ENCODE results near the gene IPPK. TPM values are rescaled to one million over a fixed set of nuclear protein-coding genes. Genes with fewer than 3 reads are reported as not detected.
"Not testable (repeated sequence)": the region's sequence is repeated elsewhere in the genome, so short reads cannot be mapped to it uniquely, and the experiment has no call there.

Gene IPPK
- total and polyA plus RNA-seq, 4 experiments from 2014 or later, result 6.3 to 7.9 (median 7.3) TPM

DNA sequence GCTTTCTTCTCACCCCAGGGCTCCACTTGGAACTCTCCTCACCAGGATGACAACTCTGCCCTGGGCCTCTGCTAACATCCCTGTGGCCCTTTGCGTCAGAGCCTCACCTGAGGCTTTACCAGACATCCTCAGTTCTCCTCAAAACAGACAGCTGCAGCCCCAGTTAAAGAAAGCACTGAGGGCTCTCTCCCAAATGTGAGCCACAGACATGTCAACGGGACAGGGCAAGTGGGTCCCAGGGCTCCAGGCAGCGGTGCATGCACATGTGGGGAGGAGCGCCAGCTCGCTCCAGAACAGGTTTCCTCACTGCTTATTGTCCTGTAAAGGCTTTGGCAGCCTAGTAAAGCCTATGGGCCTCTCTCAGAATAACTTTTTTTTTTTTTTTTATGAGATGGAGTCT lies 37.3 kb downstream of the IPPK start:
- Mint-ChIP-seq H3K9me3 (no peaks in the 10 kb centered on the region), H3K36me3 (peaks cover 54 to 72% of the 10 kb centered on the region in 2 donors), H3K4me1 (peaks cover 0 to 4% (median 0%) of the 10 kb centered on the region in 4 donors), H3K4me3 (no peak overlapping the region), H3K27me3 (no peaks in the 10 kb centered on the region), H3K27ac (peak overlapping the region in 1 of 7 donors; percentile 18)
- no peak overlapping the region for H3K4me3 ChIP-seq (ENCODE audit: low read length in 2 of 2)
- ChIA-PET POLR2A (ENCODE audit: partially characterized antibody) (no interaction called here), CTCF (ENCODE audit: partially characterized antibody) (interaction anchor here (3.7 kb wide), 1 partner anchor 493 kb away, joined by 52 read pairs; no protein-coding TSS in a partner anchor)
- H3K36me3 ChIP-seq (ENCODE audit: insufficient read depth, low read length), result peaks cover 23% of the 10 kb centered on the region
- no peak overlapping the region for H3K27ac ChIP-seq (ENCODE audit: low read depth, low read length)
- intact Hi-C loops (cut with micrococcal nuclease), result no loop called here
- H3K4me1 ChIP-seq (ENCODE audit: insufficient read depth, low read length), result no peaks in the 10 kb centered on the region
- no peaks in the 10 kb centered on the region for H3K9me3 ChIP-seq (ENCODE audit: control insufficient read depth in 1 of 2, low read length in 2 of 2)
- DNase-seq, result no peak
- H3K27me3 ChIP-seq (ENCODE audit: insufficient read depth, low read length), result no peaks in the 10 kb centered on the region

DNA sequence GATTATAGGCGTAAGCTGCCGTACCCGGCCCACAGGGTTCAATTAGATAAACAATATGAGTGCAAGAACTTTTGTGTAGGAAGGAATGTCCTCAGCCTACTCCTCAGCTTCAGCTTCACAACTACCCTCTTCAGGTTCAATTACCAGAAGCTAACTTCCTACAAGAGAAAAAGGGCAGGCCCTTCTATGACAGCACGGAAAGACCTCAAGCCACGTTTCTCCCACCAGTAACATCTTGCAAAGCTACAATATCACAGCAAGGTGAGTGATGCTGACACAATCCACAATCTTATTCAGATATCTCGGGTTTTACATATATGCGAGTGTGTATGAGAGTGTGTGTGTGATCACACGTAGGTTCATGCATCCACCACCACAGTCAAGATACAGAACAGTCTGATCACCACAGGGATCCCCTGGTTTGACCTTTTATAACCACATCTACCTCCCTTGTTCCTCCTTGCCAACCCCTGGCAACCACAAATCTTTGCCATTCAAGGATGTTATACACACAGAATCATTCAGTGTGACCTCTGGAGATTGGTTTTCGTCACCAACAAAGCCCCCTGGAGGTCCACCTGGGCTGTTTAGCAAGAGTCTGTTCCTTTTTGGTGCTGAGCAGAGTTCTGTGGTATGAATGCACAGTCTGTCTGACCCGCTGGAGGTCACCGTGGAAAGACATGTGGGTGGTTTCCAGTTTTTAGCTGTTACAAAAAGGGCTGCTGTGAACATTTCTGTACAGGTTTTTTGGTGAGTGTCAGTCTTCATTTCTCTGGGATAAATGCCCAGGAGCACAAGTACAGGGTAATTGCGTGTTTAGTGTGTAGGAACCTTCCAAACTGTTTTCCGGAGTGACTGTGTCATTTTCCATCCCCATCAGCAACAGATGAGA lies 38.2 kb downstream of the IPPK start:
- intact Hi-C loops (cut with micrococcal nuclease), result no loop called here
- Mint-ChIP-seq H3K4me1 (peaks cover 0 to 8% (median 0%) of the 10 kb centered on the region in 4 donors), H3K27me3 (no peaks in the 10 kb centered on the region), H3K9me3 (no peaks in the 10 kb centered on the region), H3K4me3 (no peak overlapping the region), H3K36me3 (peaks cover 56 to 70% of the 10 kb centered on the region in 2 donors), H3K27ac (peak overlapping the region in 1 of 7 donors; percentile 50)
- H3K4me1 ChIP-seq (ENCODE audit: insufficient read depth, low read length), result no peaks in the 10 kb centered on the region
- no peak overlapping the region for H3K27ac ChIP-seq (ENCODE audit: low read depth, low read length)
- no peak for DNase-seq
- H3K4me3 ChIP-seq (ENCODE audit: low read length in 2 of 2), result no peak overlapping the region
- POLR2A ChIA-PET (ENCODE audit: partially characterized antibody), result no interaction called here
- peaks cover 18% of the 10 kb centered on the region for H3K36me3 ChIP-seq (ENCODE audit: insufficient read depth, low read length)
- no peaks in the 10 kb centered on the region for H3K27me3 ChIP-seq (ENCODE audit: insufficient read depth, low read length)
- no peaks in the 10 kb centered on the region for H3K9me3 ChIP-seq (ENCODE audit: control insufficient read depth in 1 of 2, low read length in 2 of 2)
- CTCF ChIA-PET (ENCODE audit: partially characterized antibody), result interaction anchor here (0.7 kb wide), 1 partner anchor 492 kb away, joined by 3 read pairs; no protein-coding TSS in a partner anchor

DNA sequence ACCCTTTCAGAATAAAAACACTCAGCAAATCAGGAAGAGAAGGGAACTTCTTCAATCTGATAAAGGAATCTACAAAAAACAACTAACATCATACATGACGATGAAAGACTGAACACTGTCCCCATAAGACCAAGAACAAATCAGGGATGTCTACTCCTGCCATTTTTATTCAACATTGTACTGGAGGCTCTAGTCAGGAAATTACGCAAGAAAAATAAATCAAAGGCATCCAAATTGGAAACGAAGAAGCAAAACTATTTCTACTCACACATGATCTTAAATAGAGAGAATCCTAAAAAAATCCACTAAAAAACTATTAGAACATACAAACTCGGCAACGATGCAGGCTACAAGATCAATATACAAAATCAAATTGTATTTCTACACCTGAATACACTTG lies 42.3 kb downstream of the IPPK start:
- H3K27me3 Mint-ChIP-seq, result no peaks in the 10 kb centered on the region
- no peak overlapping the region for H3K4me3 Mint-ChIP-seq
- H3K4me1 ChIP-seq (ENCODE audit: insufficient read depth, low read length), result no peaks in the 10 kb centered on the region
- H3K27ac ChIP-seq (ENCODE audit: low read depth, low read length), result no peak overlapping the region
- ChIA-PET CTCF (ENCODE audit: partially characterized antibody) (no interaction called here), POLR2A (ENCODE audit: partially characterized antibody) (no interaction called here)
- no peaks in the 10 kb centered on the region for H3K9me3 Mint-ChIP-seq
- intact Hi-C loops (cut with micrococcal nuclease), result no loop called here
- H3K9me3 ChIP-seq (ENCODE audit: control insufficient read depth in 1 of 2, low read length in 2 of 2), result no peaks in the 10 kb centered on the region
- H3K4me3 ChIP-seq (ENCODE audit: low read length in 2 of 2), result no peak overlapping the region
- peaks cover 7% of the 10 kb centered on the region for H3K36me3 ChIP-seq (ENCODE audit: insufficient read depth, low read length)
- peaks cover 64 to 65% of the 10 kb centered on the region in 2 donors for H3K36me3 Mint-ChIP-seq
- H3K4me1 Mint-ChIP-seq, result peaks cover 0 to 9% (median 0%) of the 10 kb centered on the region in 4 donors
- no peak overlapping the region for H3K27ac Mint-ChIP-seq
- DNase-seq, result no peak
- no peaks in the 10 kb centered on the region for H3K27me3 ChIP-seq (ENCODE audit: insufficient read depth, low read length)

DNA sequence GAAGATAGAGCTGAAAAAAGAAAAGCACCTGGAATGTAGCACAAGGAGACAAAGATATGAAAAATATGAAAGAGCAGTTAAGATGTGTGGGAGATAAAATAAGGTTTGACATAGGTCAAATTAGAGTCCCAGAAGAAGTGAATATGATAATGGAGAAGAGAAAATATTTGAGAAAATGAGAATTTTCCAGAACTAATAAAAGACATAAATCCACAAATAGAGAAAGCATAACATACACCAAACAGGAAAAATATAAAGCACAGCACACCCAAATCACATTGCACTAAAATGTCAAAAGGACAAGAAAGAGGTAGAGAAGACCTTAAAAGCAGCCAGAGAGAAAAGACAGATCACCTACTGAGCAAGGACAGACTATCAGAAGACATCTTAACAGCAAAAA lies 43.4 kb downstream of the IPPK start:
- intact Hi-C loops (cut with micrococcal nuclease), result no loop called here
- Histone ChIP-seq H3K4me3 (ENCODE audit: low read length in 2 of 2) (no peak overlapping the region), H3K27me3 (ENCODE audit: insufficient read depth, low read length) (no peaks in the 10 kb centered on the region), H3K27ac (ENCODE audit: low read depth, low read length) (no peak overlapping the region), H3K36me3 (ENCODE audit: insufficient read depth, low read length) (no peaks in the 10 kb centered on the region), H3K9me3 (ENCODE audit: control insufficient read depth in 1 of 2, low read length in 2 of 2) (no peaks in the 10 kb centered on the region), H3K4me1 (ENCODE audit: insufficient read depth, low read length) (no peaks in the 10 kb centered on the region)
- Mint-ChIP-seq H3K36me3 (peaks cover 58% of the 10 kb centered on the region in 2 donors), H3K9me3 (no peaks in the 10 kb centered on the region), H3K4me3 (no peak overlapping the region), H3K27ac (no peak overlapping the region), H3K4me1 (peaks cover 0 to 9% (median 0%) of the 10 kb centered on the region in 4 donors), H3K27me3 (no peaks in the 10 kb centered on the region)
- no peak for DNase-seq
- ChIA-PET POLR2A (ENCODE audit: partially characterized antibody) (no interaction called here), CTCF (ENCODE audit: partially characterized antibody) (no interaction called here)

DNA sequence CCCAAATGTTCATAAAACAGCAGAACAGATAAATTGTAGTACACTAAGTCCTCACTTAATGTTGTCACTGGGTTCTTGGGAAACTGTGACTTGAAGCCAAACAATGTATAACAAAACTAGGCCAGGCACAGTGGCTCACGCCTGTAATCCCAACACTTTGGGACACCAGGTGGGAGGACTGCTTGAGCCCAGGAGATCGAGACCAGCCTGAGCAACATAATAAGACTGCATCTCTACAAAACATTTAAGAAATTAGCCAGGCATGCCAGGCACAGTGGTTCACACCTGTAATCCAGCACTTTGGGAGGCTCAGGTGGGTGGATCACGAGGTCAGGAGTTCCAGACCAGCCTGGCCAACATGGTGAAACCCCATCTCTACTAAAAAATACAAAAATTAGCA lies 46.0 kb downstream of the IPPK start:
- intact Hi-C loops (cut with micrococcal nuclease); H3K36me3 ChIP-seq (ENCODE audit: insufficient read depth, low read length); DNase-seq; H3K9me3 Mint-ChIP-seq; H3K4me1 ChIP-seq (ENCODE audit: insufficient read depth, low read length); H3K27ac Mint-ChIP-seq; H3K27ac ChIP-seq (ENCODE audit: low read depth, low read length); H3K27me3 ChIP-seq (ENCODE audit: insufficient read depth, low read length); POLR2A ChIA-PET (ENCODE audit: partially characterized antibody); H3K4me3 Mint-ChIP-seq; H3K27me3 Mint-ChIP-seq; H3K4me3 ChIP-seq (ENCODE audit: low read length in 2 of 2); H3K9me3 ChIP-seq (ENCODE audit: control insufficient read depth in 1 of 2, low read length in 2 of 2); H3K4me1 Mint-ChIP-seq: not testable (repeated sequence)
- CTCF ChIA-PET (ENCODE audit: partially characterized antibody), result interaction anchor here (1.5 kb wide), 1 partner anchor 484 kb away, joined by 4 read pairs; no protein-coding TSS in a partner anchor
- H3K36me3 Mint-ChIP-seq, result peaks cover 51 to 56% of the 10 kb centered on the region in 2 donors

DNA sequence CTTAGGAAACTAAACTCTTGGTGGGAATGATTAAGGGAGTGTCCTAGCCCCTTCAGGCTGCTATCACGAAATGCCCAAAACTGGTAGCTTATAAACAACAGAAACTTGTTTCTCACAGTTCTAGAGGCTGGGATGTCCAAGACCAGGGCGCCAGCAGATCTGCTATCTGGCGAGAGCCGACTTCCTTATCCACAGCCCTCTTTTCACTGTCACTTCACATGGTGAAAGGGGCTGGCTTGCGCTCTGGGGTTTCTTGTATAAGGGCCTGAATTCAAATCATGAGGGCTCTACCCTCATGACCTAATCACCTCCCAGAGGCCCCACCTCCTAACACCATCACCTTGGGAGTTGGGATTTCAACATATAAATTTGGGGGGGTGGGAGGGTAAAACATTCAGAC lies 49.1 kb downstream of the IPPK start:
- peaks cover 32% of the 10 kb centered on the region for H3K36me3 ChIP-seq (ENCODE audit: insufficient read depth, low read length)
- no peaks in the 10 kb centered on the region for H3K27me3 Mint-ChIP-seq

DNA sequence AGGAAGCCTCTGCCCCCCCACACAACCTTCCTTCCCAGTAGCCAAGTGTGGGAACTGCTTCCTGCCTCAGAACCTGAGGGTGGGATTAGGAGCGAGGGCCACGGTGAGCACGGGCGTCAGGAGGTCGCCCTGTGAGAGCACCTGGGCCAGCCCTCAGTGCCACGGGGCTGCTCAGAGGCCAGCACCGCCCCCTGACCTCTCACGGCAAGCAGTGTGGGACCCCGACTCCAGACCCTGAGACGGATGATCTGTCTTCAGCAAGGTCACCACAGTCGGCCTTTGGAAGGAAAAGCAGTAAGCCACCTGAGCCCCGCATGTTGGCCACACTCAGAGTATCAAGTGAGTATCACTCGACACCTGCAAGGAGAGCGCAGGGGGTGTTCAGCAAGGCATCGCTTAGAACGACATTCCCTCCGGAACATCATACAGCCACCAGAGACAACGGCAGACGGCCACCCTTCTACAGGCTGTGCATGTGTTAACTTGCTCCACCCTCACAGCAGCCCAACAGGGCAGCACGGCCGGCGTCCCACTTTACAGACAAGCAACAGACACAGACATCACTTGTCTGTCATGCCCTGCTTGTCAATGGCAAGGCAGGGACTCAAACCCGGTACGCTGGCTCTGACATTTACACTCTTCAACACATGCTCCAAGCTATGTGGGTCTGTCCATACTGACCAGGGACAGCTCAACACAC lies 50.2 kb downstream of the IPPK start:
- H3K4me1 Mint-ChIP-seq, result peaks cover 0 to under 1% (median 0%) of the 10 kb centered on the region in 4 donors
- peak overlapping the region in 1 of 7 donors; percentile 5 for H3K27ac Mint-ChIP-seq
- Histone ChIP-seq H3K27ac (ENCODE audit: low read depth, low read length) (no peak overlapping the region), H3K27me3 (ENCODE audit: insufficient read depth, low read length) (no peaks in the 10 kb centered on the region), H3K4me1 (ENCODE audit: insufficient read depth, low read length) (no peaks in the 10 kb centered on the region), H3K4me3 (ENCODE audit: low read length in 2 of 2) (no peak overlapping the region), H3K9me3 (ENCODE audit: control insufficient read depth in 1 of 2, low read length in 2 of 2) (no peaks in the 10 kb centered on the region), H3K36me3 (ENCODE audit: insufficient read depth, low read length) (peaks cover 35% of the 10 kb centered on the region)
- H3K4me3 Mint-ChIP-seq, result no peak overlapping the region
- POLR2A ChIA-PET (ENCODE audit: partially characterized antibody), result no interaction called here
- intact Hi-C loops (cut with micrococcal nuclease), result no loop called here
- no peaks in the 10 kb centered on the region for H3K9me3 Mint-ChIP-seq
- no peak for DNase-seq
- no peaks in the 10 kb centered on the region for H3K27me3 Mint-ChIP-seq
- CTCF ChIA-PET (ENCODE audit: partially characterized antibody), result no interaction called here
- peaks cover 39 to 68% of the 10 kb centered on the region in 2 donors for H3K36me3 Mint-ChIP-seq

More for the DNA sequence above, 49.1 kb downstream of the IPPK start:
- Mint-ChIP-seq H3K4me1 (peaks cover 0 to 2% (median 0%) of the 10 kb centered on the region in 4 donors), H3K4me3 (no peak overlapping the region), H3K36me3 (peaks cover 41 to 64% of the 10 kb centered on the region in 2 donors), H3K9me3 (no peaks in the 10 kb centered on the region), H3K27ac (no peak overlapping the region)
- Histone ChIP-seq H3K27me3 (ENCODE audit: insufficient read depth, low read length) (no peaks in the 10 kb centered on the region), H3K4me1 (ENCODE audit: insufficient read depth, low read length) (no peaks in the 10 kb centered on the region), H3K27ac (ENCODE audit: low read depth, low read length) (no peak overlapping the region), H3K4me3 (ENCODE audit: low read length in 2 of 2) (no peak overlapping the region), H3K9me3 (ENCODE audit: control insufficient read depth in 1 of 2, low read length in 2 of 2) (no peaks in the 10 kb centered on the region)
- CTCF ChIA-PET (ENCODE audit: partially characterized antibody), result no interaction called here
- intact Hi-C loops (cut with micrococcal nuclease), result no loop called here
- DNase-seq, result no peak
- POLR2A ChIA-PET (ENCODE audit: partially characterized antibody), result no interaction called here

All from CD4-positive, alpha-beta memory T cell (primary cell).